Skeletal muscle tissue (tissue), 5 donors: ENCODE results near the gene FRG1. TPM values are rescaled to one million over a fixed set of nuclear protein-coding genes. Genes with fewer than 3 reads are reported as not detected.
"Not testable (repeated sequence)": the region's sequence is repeated elsewhere in the genome, so short reads cannot be mapped to it uniquely, and the experiment has no call there.

Experiments
- H3K27ac ChIP-seq: one replicate; pipeline ENCODE4 v1.7.0; 2013; ENCODE audit warnings: mild to moderate bottlenecking, low read depth, low read length, inconsistent platforms
- H3K27me3 ChIP-seq, 3 donors: one replicate each; pipeline ENCODE4 v1.7.0; 2013; ENCODE audit warnings: low read length in 3 of 3; ENCODE audit not compliant: control insufficient read depth in 3 of 3, insufficient read depth in 3 of 3
- H3K36me3 ChIP-seq, 3 donors: one replicate each; pipeline ENCODE4 v1.7.0; 2013; ENCODE audit warnings: low read length in 3 of 3; ENCODE audit not compliant: control insufficient read depth in 3 of 3, insufficient read depth in 3 of 3
- H3K4me1 ChIP-seq, 3 donors: one replicate each; pipeline ENCODE4 v1.7.0; 2013; ENCODE audit warnings: low read length in 3 of 3, mild to moderate bottlenecking in 3 of 3; ENCODE audit not compliant: control insufficient read depth in 3 of 3, insufficient read depth in 3 of 3
- H3K4me3 ChIP-seq, 3 donors: one replicate each; pipeline ENCODE4 v1.7.0; 2013; ENCODE audit warnings: low read length in 3 of 3
- H3K9ac ChIP-seq, 3 donors: one replicate each; pipeline ENCODE4 v1.7.0; 2013; ENCODE audit warnings: low read length in 3 of 3, mild to moderate bottlenecking in 3 of 3, moderate library complexity in 2 of 3, low read depth in 1 of 3
- H3K9me3 ChIP-seq, 3 donors: one replicate each; pipeline ENCODE4 v1.7.0; 2013; ENCODE audit warnings: low read length in 3 of 3; ENCODE audit not compliant: control insufficient read depth in 3 of 3
- small RNA-seq: library from RNA; depleted of rRNA; stranded (forward); fragments of <200 nt; gene quantifications from one replicate; pipeline ENCODE3, GENCODE V24; 2014
- total RNA-seq: library from RNA; depleted of rRNA; stranded (reverse); fragments of >200 nt; gene quantifications from one replicate; pipeline ENCODE4 v1.2.3, GENCODE V29; 2014
- donor health status: Osteomylitis.

FRG1 gene
- total RNA-seq, 1 donor from 2014 or later, result 13.6 TPM

DNA sequence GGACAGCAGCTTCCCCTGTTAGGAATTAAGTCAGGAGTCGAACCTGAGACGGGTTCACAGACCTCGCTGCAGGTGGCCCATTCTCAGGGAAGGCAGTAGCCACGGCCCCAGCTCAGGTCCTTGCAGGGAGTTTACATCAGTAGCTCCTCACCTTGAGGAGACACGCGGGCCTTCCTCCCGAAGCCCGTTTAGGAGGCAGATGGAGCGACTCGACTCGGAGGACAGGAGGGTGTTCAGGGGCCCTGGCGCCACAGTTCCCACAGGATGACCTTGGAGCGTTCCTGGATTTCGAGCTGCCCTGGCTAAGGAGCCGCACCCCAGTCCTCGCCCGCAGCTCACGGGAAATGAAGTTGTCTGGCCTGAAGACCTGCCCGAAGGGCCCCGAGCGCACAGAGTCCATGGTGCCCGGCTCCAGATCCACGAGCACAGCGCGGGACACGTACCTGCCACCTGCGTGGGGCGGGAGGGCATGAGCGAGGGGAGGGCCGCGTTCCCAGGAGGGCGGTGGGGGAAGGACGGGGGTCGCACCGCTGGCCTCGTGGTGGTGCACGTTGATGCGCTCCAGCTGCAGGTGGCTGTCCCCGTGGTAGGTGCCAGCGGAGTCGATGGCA lies 43.3 kb downstream of the FRG1 start:
- not testable (repeated sequence) for H3K27ac ChIP-seq, H3K9me3 ChIP-seq, H3K4me3 ChIP-seq, H3K9ac ChIP-seq, H3K27me3 ChIP-seq, H3K4me1 ChIP-seq, H3K36me3 ChIP-seq

DNA sequence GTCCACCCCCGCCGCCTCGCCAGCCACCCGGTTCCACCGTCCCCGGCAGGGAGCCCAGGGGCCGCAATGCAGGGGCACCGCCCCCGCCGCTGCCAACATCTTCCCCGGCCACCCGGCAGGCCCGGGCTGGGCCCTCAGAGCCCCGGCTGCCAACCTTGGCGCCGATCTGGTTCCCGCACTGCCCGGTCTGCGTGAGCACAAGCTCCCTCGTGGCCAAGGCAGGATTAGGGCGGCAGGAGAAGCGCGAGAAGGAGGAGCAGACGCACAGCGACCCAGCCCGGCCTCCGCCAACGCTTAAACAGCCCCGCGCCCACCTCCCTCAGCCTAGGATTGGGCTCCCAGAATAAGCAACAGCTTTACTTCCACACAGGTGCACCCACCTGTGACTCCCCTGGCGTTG lies 44.0 kb downstream of the FRG1 start:
- H3K27ac ChIP-seq, H3K9ac ChIP-seq, H3K4me1 ChIP-seq, H3K9me3 ChIP-seq, H3K4me3 ChIP-seq, H3K36me3 ChIP-seq, H3K27me3 ChIP-seq: not testable (repeated sequence)

DNA sequence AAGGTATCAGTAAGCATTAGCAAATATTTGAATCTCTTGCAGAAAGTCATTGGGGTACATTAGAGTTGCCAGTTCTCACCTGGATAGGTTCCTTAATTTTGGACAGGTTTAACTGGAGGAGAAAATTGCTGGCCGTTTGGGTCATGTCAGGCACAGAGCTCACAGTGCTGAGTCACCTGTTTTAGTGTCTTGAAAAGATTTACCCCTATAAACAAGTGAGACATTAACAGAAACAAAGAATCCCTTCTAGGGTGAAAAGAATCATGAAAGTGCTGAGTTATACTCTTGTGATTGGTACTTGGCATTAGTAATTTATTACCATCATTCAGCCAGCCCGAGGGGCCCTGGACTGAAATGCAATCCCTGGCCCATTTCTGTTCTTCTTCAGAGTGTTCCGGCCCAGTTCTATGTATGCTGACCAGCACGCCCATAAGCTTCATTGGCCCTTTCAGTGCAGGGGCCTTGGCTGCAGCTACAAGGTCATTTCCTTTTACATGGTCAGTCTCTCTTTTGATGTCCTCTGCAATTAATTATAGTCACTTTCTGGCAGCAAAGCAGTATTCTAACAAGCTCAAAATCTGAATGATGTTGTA lies 45.1 kb downstream of the FRG1 start:
- not testable (repeated sequence) for H3K9ac ChIP-seq, H3K27ac ChIP-seq, H3K4me1 ChIP-seq, H3K27me3 ChIP-seq, H3K36me3 ChIP-seq, H3K9me3 ChIP-seq, H3K4me3 ChIP-seq

DNA sequence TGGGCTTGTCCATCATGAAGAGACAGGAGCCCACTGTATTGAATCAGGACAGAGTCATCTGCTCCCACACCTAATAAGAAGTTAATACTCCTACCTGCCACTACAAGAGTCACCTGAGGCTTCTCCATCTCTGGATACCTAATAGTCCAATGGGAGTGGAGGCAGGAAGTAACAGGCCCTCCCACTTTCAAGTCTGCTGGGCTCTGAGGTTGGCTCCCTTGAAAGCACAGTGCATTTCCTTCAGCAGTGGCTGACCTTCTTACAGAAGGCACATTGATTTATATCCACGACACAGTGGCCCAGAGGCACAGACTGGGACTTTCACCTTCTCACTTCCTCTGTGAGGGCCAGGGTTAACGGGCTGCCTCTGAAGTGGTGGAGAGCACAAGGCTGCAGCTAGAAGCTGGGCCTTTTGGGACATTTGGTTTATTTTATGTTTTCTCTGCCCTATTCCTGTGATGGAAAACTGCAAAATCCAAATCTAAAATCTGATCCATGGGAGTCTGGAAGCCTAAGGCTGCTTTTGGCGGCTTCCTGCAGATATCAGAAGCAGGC lies 48.3 kb downstream of the FRG1 start:
- Histone ChIP-seq H3K9me3 (no peaks in the 10 kb centered on the region), H3K4me3 (no peak overlapping the region), H3K36me3 (no peaks in the 10 kb centered on the region), H3K4me1 (no peaks in the 10 kb centered on the region), H3K9ac (no peak overlapping the region), H3K27ac (no peak overlapping the region), H3K27me3 (no peaks in the 10 kb centered on the region)

DNA sequence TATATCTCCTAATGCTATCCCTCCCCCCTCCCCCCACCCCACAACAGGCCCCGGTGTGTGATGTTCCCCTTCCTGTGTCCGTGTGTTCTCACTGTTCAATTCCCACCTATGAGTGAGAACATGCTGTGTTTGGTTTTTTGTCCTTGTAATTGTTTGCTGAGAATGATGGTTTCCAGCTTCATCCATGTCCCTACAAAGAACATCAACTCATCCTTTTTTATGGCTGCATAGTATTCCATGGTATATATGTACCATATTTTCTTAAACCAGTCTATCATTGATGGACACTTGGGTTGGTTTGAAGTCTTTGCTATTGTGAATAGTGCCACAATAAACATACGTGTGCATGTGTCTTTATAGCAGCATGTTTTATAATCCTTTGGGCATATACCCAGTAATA lies 49.3 kb downstream of the FRG1 start:
- not testable (repeated sequence) for H3K9me3 ChIP-seq, H3K4me3 ChIP-seq, H3K36me3 ChIP-seq

More for the DNA sequence above, 49.3 kb downstream of the FRG1 start:
- not testable (repeated sequence) for H3K27me3 ChIP-seq, H3K9ac ChIP-seq, H3K27ac ChIP-seq, H3K4me1 ChIP-seq

Small RNA genes lying within 50 kb of the gene (small RNA-seq; reads per million reads assigned to genes)
- not detected for gene MLLT10P2

Other genes with a start within 250 kb of the FRG1 start
- not detected for gene FRG2, start 86.4 kb downstream of the FRG1 start, total RNA-seq
- not detected for gene DBET, start 123.6 kb downstream of the FRG1 start, total RNA-seq
- not detected for gene DUX4, start 232.9 kb downstream of the FRG1 start, total RNA-seq